Skeletal muscle satellite cell (primary cell): ENCODE results near the gene LDB2.
"Not testable (repeated sequence)": the region's sequence is repeated elsewhere in the genome, so short reads cannot be mapped to it uniquely, and the experiment has no call there.

Source experiments
- H3K27me3 ChIP-seq: 2 replicates; pipeline ENCODE4 v1.7.0; 2013; ENCODE audit warnings: low read length; ENCODE audit not compliant: control insufficient read depth, insufficient read depth
- H3K36me3 ChIP-seq: 2 replicates; pipeline ENCODE4 v1.7.0; 2013; ENCODE audit warnings: mild to moderate bottlenecking, control low read depth, low read length; ENCODE audit not compliant: insufficient read depth
- H3K4me1 ChIP-seq: 2 replicates; pipeline ENCODE4 v1.7.0; 2013; ENCODE audit warnings: low read length; ENCODE audit not compliant: control insufficient read depth, insufficient read depth
- H3K4me2 ChIP-seq: 2 replicates; pipeline ENCODE4 v1.7.0; 2013; ENCODE audit warnings: mild to moderate bottlenecking, low read length
- H3K4me3 ChIP-seq: 2 replicates; pipeline ENCODE4 v1.7.0; 2013; ENCODE audit warnings: low read length
- H3K9ac ChIP-seq: 2 replicates; pipeline ENCODE4 v1.7.0; 2013; ENCODE audit warnings: mild to moderate bottlenecking, low read depth, low read length, moderate library complexity
- H3K9me3 ChIP-seq: replicated peaks from 2 replicates; pipeline ENCODE4 v1.7.0; 2013; ENCODE audit warnings: mild to moderate bottlenecking, control low read depth, low read length

LDB2 gene

DNA sequence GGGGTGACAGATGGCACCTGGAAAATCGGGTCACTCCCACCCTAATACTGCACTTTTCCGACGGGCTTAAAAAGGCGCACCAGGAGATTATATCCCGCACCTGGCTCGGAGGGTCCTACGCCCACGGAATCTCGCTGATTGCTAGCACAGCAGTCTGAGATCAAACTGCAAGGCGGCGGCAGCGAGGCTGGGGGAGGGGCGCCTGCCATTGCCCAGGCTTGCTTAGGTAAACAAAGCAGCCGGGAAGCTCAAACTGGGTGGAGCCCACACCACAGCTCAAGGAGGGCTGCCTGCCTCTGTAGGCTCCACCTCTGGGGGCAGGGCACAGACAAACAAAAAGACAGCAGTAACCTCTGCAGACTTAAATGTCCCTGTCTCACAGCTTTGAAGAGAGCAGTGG, 341.1 kb downstream of the LDB2 start:
- H3K36me3 ChIP-seq, H3K4me3 ChIP-seq, H3K27me3 ChIP-seq, H3K4me2 ChIP-seq, H3K4me1 ChIP-seq, H3K9me3 ChIP-seq, H3K9ac ChIP-seq: not testable (repeated sequence)

DNA sequence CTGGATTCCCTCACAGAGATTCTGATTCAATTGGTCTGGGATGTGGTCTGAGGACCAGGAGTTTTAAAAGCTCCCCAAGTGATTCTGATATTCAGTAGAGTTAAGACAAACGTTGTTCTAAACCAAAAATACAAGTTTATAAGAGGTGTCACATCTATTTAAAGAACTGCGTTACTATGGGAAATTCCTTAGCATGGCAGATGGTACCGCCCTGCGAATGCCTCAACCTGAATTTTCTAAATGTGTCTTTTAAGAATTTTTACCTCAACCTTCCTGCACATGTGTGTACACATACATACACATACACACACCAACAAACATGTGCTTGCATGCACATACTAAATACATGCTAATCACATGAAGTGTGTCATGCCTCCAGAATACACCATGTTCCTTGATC, 343.3 kb downstream of the LDB2 start:
- Histone ChIP-seq H3K36me3 (no peaks in the 10 kb centered on the region), H3K9ac (no peak overlapping the region), H3K4me3 (no peak overlapping the region), H3K4me2 (no peak overlapping the region), H3K27me3 (no peaks in the 10 kb centered on the region), H3K4me1 (no peaks in the 10 kb centered on the region), H3K9me3 (peaks cover 3% of the 10 kb centered on the region)

DNA sequence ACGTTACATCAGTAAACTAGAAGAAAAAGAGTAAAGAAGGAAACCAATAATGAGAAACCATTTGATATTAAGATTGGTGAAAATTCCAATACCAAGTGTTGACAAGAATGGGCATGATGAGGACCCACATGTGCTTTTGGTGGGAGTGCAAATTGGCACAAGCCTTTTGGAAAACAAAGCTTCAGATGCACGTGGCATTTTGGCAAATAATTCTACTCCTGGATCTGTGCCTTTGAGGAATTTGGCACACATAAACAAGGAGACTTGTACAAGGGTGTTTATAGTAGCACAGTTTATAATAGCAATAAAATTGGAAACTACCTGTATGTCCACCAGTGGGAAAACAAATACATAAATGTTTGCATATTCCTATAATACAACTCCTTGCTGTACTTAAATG, 347.9 kb downstream of the LDB2 start:
- Histone ChIP-seq H3K4me3 (no peak overlapping the region), H3K9ac (no peak overlapping the region), H3K36me3 (no peaks in the 10 kb centered on the region), H3K27me3 (no peaks in the 10 kb centered on the region), H3K9me3 (peaks cover 3% of the 10 kb centered on the region), H3K4me2 (no peak overlapping the region), H3K4me1 (no peaks in the 10 kb centered on the region)

DNA sequence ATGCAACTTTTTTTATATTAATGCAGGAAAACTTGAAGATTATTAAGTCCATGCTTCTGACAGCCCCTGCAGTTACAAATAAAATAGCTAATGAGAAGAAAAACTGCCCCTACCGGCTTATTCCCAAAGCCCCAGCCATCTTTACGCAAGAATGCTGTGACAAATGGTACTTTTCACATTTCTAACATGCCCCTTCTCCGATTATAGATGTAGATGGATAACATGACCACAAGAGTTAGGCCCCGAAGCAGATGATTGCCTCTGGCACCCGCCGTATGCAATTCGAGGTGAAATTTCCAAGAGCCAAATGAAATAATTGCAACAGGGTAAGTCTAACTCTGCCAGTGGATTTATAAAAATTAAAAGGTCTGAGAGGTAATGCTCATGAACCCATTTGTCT, 352.8 kb downstream of the LDB2 start:
- H3K4me2 ChIP-seq, result no peak overlapping the region
- no peak overlapping the region for H3K4me3 ChIP-seq
- H3K36me3 ChIP-seq, result no peaks in the 10 kb centered on the region
- H3K9ac ChIP-seq, result no peak overlapping the region
- no peaks in the 10 kb centered on the region for H3K9me3 ChIP-seq
- H3K4me1 ChIP-seq, result no peaks in the 10 kb centered on the region
- H3K27me3 ChIP-seq, result no peaks in the 10 kb centered on the region

DNA sequence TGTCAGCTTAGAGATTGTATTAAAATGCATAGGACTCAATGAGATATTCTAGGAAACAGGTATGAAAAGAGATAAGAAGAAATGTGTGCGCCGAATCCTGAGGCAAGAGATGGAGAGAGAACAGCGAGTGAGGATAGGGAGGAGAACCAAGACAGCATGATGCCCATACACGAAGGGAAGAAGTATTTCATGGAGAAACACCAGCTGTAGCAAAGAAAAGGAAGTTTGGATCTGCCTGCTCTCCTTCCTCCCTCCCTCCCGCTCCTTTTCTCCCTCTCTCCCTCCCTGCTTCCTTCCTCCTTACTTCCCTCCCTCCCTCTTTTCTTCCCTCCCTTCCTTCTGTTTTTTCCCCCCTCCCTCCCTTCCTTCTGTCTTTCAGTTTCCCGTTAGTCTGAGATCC, 353.6 kb downstream of the LDB2 start:
- Histone ChIP-seq H3K4me2 (no peak overlapping the region), H3K27me3 (no peaks in the 10 kb centered on the region), H3K9me3 (no peaks in the 10 kb centered on the region), H3K36me3 (no peaks in the 10 kb centered on the region), H3K4me3 (no peak overlapping the region), H3K4me1 (no peaks in the 10 kb centered on the region), H3K9ac (no peak overlapping the region)

DNA sequence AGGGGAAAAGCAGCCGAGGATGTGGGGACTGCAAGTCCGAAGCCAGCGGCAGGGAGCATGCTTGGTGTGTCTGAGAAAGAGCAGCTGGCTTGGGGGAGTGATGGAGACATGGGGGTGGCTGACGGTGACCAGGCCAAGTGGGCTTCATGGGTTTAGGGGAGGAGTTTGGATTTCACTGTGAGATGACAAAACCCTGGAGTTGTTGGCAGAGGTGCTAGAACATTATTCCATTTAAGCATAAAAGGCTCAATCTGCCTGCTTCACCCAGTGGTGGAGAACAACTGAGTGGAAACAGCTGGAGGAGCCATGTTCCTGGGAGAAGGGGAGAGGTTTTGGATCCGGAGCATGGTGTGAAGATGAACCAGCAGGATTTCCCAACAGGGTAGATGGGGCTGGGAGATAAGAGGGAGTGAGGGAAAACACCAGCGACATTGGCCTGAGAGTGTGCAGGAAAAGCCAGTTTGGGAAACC, 354.2 kb downstream of the LDB2 start:
- Histone ChIP-seq H3K4me1 (no peaks in the 10 kb centered on the region), H3K36me3 (no peaks in the 10 kb centered on the region), H3K4me3 (no peak overlapping the region)

DNA sequence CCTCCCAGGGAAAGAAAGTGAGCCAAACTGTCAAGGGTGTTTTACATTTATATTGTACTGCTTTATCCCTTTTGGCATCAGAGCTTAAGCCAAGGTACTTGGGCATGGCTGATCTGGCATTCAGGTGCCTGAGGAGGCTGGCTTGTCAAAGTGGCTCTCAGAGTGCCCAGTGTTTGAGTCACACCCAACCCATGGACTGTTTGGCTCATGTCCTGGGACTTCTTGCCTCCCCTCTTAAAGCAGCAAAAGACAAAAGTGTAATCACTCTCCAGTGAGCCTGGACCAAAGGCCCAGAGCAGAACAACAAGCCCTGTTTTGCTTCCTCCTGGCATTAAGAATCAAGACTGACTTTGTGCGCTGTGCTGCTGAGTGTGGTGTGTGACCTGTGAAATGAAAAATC, 360.5 kb downstream of the LDB2 start:
- Histone ChIP-seq H3K27me3 (no peaks in the 10 kb centered on the region), H3K4me1 (no peaks in the 10 kb centered on the region)

More for the DNA sequence above, 354.2 kb downstream of the LDB2 start:
- Histone ChIP-seq H3K9ac (no peak overlapping the region), H3K27me3 (no peaks in the 10 kb centered on the region), H3K9me3 (no peaks in the 10 kb centered on the region), H3K4me2 (no peak overlapping the region)

DNA sequence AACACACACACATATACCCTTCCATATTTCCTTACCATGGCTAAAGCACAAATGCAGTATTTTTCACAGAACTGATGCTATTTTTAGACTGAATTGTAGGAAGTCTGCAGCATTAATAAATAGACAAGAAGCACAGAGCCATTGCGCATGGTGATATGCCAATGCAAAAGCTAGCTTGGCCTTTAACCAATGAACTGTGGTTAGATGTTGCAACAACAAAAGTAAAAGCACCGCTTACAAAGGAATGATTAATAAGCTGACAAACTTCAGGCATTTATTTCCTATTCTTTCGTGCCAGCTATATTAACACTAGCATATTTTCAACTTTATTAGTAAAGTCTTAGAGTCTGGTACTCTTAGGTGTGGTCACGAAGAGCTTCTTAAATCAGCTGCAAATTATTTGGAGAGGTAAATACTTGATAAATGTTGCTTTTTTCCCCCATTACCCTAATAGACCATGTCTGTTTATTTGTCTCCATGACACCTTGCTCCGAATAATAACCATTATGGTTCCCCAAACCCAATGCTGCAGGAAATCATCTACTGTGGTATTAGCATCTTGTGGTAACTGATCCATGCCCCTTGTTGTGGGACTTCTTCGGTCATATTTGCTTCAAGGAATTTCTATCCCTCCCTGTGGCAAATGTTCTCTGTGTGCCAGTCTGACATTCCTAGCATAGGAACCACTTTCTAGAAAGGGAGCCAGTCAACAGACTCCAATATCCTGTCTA, 366.0 kb downstream of the LDB2 start:
- Histone ChIP-seq H3K4me1 (no peaks in the 10 kb centered on the region), H3K4me2 (no peak overlapping the region), H3K36me3 (no peaks in the 10 kb centered on the region), H3K9ac (no peak overlapping the region), H3K4me3 (no peak overlapping the region), H3K9me3 (no peaks in the 10 kb centered on the region), H3K27me3 (no peaks in the 10 kb centered on the region)

More for the DNA sequence above, 360.5 kb downstream of the LDB2 start:
- no peaks in the 10 kb centered on the region for H3K9me3 ChIP-seq
- H3K36me3 ChIP-seq, result no peaks in the 10 kb centered on the region
- no peak overlapping the region for H3K9ac ChIP-seq
- no peak overlapping the region for H3K4me3 ChIP-seq
- no peak overlapping the region for H3K4me2 ChIP-seq

DNA sequence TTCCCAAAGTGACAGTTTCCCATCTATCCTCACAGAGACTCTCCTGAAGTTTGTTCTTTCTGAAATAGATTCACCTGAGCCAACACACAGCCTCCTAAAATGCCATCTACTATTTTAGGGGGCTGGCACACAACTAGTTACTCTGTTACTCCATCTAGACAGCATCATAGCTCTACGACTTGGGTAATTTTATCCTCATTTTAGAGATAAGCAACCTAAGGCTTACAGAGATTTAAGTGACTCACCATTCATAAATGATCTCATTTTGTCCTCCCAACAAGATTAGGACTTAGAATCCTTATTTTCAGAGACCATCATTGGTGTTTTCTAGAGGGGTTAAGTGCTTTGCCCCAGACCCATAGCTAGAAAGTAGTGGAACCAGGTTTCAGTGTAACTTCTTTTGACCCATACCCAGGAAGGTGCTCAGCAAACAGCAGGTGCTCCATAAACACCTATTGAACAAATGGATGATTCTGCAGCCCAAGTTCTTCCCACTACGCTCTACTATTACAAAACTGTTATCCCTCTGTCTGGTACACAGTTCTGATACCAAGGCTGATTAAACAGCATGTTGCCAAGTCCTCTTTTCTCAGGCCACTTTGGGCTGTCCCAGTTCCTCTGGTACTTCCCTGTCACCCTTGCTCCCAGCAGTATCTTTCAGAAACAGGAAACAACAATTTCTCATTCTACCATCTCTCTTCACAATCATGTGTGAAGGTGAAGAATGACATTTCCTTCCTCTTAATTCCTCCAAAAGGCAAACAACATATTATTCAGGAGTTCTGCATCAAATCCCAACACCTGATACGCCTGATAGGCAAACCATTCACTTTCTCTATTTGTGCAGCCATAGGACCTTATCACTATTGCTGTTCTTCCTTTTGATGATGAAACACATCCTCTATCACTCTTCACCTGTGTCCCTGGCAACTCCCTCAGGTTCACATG, 367.5 kb downstream of the LDB2 start:
- Histone ChIP-seq H3K9me3 (no peaks in the 10 kb centered on the region), H3K36me3 (no peaks in the 10 kb centered on the region)

DNA sequence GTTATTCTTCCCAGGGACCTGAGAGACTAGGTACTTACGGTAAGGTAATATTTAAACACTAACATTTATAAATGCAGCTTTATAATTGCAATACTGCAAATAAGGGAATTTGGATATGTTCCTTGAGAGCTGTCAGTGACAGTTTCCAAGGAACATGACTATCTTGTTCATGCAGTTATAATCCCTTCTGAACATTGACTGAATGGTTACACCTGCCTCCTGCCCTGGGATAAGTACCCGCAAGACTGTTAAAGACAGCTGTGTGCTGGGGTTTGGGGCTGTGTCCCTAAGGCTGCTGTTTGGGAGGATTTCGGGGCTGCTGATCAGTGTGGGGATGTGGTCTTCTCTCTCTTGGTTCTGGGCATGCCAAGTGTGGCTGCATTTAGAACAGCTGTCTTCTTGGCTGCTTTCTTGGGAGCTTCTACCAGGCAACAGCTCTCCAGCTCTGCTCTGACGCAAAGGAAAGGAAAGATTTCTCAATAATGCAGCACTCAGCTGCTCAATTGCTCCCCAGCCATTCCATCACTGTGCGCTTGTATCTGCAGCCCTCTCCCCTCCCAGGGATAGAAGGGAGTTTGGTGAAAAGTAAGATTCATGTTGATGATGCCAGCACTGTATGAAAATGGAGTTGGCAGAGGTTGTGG, 373.4 kb downstream of the LDB2 start:
- H3K27me3 ChIP-seq, result no peaks in the 10 kb centered on the region
- no peak overlapping the region for H3K9ac ChIP-seq
- H3K9me3 ChIP-seq, result no peaks in the 10 kb centered on the region
- H3K4me3 ChIP-seq, result no peak overlapping the region
- H3K4me1 ChIP-seq, result no peaks in the 10 kb centered on the region
- H3K36me3 ChIP-seq, result no peaks in the 10 kb centered on the region
- H3K4me2 ChIP-seq, result no peak overlapping the region

More for the DNA sequence above, 367.5 kb downstream of the LDB2 start:
- Histone ChIP-seq H3K4me1 (no peaks in the 10 kb centered on the region), H3K9ac (no peak overlapping the region), H3K4me3 (no peak overlapping the region), H3K27me3 (no peaks in the 10 kb centered on the region), H3K4me2 (no peak overlapping the region)

DNA sequence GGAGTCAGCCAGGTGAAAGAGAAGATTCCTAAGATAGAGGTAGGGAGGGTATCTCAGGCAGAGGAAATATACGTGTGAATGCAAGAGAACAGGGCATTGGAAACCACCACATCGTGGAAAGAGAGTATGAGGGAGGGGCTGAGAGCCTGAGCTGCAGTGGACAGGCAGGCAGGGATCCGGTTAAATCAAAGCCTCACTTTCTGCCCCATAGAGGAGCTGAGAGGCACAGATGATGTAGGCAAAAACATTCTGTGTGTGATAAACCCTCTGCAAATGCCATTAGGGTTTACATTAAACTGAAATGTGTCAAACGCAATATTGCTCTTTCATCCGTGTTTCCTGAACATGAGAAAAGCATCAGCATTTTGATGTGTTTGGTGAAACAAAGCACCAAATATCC, 374.0 kb downstream of the LDB2 start:
- Histone ChIP-seq H3K9me3 (no peaks in the 10 kb centered on the region), H3K36me3 (no peaks in the 10 kb centered on the region), H3K4me2 (no peak overlapping the region), H3K4me1 (no peaks in the 10 kb centered on the region), H3K4me3 (no peak overlapping the region), H3K9ac (no peak overlapping the region), H3K27me3 (no peaks in the 10 kb centered on the region)
